Adipocyte (in vitro differentiated cells): Measurements from ENCODE around the gene PIK3AP1.

Experiments used
- DNase-seq: peaks from one replicate; pipeline ENCODE4 v3.0.0-alpha.2; 2015; ENCODE audit warnings: low read depth
- H3K27me3 ChIP-seq: replicated peaks from 2 replicates; pipeline ENCODE4 v1.7.0; 2013; ENCODE audit warnings: mild to moderate bottlenecking, low read length, moderate library complexity; ENCODE audit not compliant: control insufficient read depth, insufficient read depth
- H3K36me3 ChIP-seq: 2 replicates; pipeline ENCODE4 v1.7.0; 2013; ENCODE audit warnings: low read length, mild to moderate bottlenecking, moderate library complexity; ENCODE audit not compliant: control insufficient read depth, insufficient read depth, severe bottlenecking
- H3K4me1 ChIP-seq: 2 replicates; pipeline ENCODE4 v1.7.0; 2013; ENCODE audit warnings: mild to moderate bottlenecking, low read length, moderate library complexity; ENCODE audit not compliant: control insufficient read depth, insufficient read depth
- H3K4me3 ChIP-seq: 2 replicates; pipeline ENCODE4 v1.7.0; 2013; ENCODE audit warnings: mild to moderate bottlenecking, low read length, moderate library complexity
- H3K9ac ChIP-seq: 2 replicates; pipeline ENCODE4 v1.7.0; 2013; ENCODE audit warnings: mild to moderate bottlenecking, low read length, moderate library complexity
- H3K9me3 ChIP-seq: 2 replicates; pipeline ENCODE4 v1.7.0; 2013; ENCODE audit warnings: mild to moderate bottlenecking, low read length, moderate library complexity; ENCODE audit not compliant: control insufficient read depth

PIK3AP1 gene

GRCh38 chr10:96648297-96648696 is 72.0 kb downstream of the PIK3AP1 start:
- Histone ChIP-seq H3K4me3 (no peak overlapping the region), H3K27me3 (peaks cover 40% of the 10 kb centered on the region)
- no peak for DNase-seq

GRCh38 chr10:96647466-96647865 is 72.8 kb downstream of the PIK3AP1 start:
- no peaks in the 10 kb centered on the region for H3K9me3 ChIP-seq
- H3K36me3 ChIP-seq = no peaks in the 10 kb centered on the region
- H3K4me1 ChIP-seq = peaks cover 4% of the 10 kb centered on the region
- no peak overlapping the region for H3K4me3 ChIP-seq
- H3K9ac ChIP-seq = no peak overlapping the region
- no peak for DNase-seq
- peaks cover 40% of the 10 kb centered on the region for H3K27me3 ChIP-seq

More at GRCh38 chr10:96648297-96648696, 72.0 kb downstream of the PIK3AP1 start:
- H3K36me3 ChIP-seq = no peaks in the 10 kb centered on the region
- peaks cover 4% of the 10 kb centered on the region for H3K4me1 ChIP-seq
- H3K9ac ChIP-seq = no peak overlapping the region
- no peaks in the 10 kb centered on the region for H3K9me3 ChIP-seq

GRCh38 chr10:96646751-96647166 is 73.6 kb downstream of the PIK3AP1 start:
- Histone ChIP-seq H3K4me1 (peaks cover 4% of the 10 kb centered on the region), H3K27me3 (peaks cover 38% of the 10 kb centered on the region), H3K4me3 (no peak overlapping the region), H3K36me3 (no peaks in the 10 kb centered on the region), H3K9me3 (no peaks in the 10 kb centered on the region), H3K9ac (no peak overlapping the region)
- DNase-seq = no peak

GRCh38 chr10:96646301-96646700 is 74.0 kb downstream of the PIK3AP1 start:
- Histone ChIP-seq H3K9ac (no peak overlapping the region), H3K36me3 (no peaks in the 10 kb centered on the region), H3K9me3 (no peaks in the 10 kb centered on the region), H3K4me3 (no peak overlapping the region), H3K27me3 (peaks cover 35% of the 10 kb centered on the region), H3K4me1 (peaks cover 4% of the 10 kb centered on the region)
- no peak for DNase-seq

- peaks cover 26% of the 10 kb centered on the region for H3K27me3 ChIP-seq
- H3K4me3 ChIP-seq = no peak overlapping the region
- no peaks in the 10 kb centered on the region for H3K36me3 ChIP-seq
- H3K4me1 ChIP-seq = peaks cover 4% of the 10 kb centered on the region
- no peaks in the 10 kb centered on the region for H3K9me3 ChIP-seq
- no peak for DNase-seq
- H3K9ac ChIP-seq = no peak overlapping the region
Observed at GRCh38 chr10:96645191-96645721, 75.1 kb downstream of the PIK3AP1 start.

GRCh38 chr10:96643920-96644319 is 76.4 kb downstream of the PIK3AP1 start:
- Histone ChIP-seq H3K9ac (no peak overlapping the region), H3K9me3 (no peaks in the 10 kb centered on the region), H3K4me1 (peaks cover 4% of the 10 kb centered on the region), H3K4me3 (no peak overlapping the region), H3K27me3 (peaks cover 26% of the 10 kb centered on the region), H3K36me3 (no peaks in the 10 kb centered on the region)
- DNase-seq = no peak

- peak; percentile 43 for DNase-seq
- no peak overlapping the region for H3K9ac ChIP-seq
- peaks cover 4% of the 10 kb centered on the region for H3K4me1 ChIP-seq
- H3K4me3 ChIP-seq = no peak overlapping the region
- H3K27me3 ChIP-seq = peaks cover 25% of the 10 kb centered on the region
- no peaks in the 10 kb centered on the region for H3K36me3 ChIP-seq
- H3K9me3 ChIP-seq = peaks cover 3% of the 10 kb centered on the region
Observed at GRCh38 chr10:96642973-96643372, 77.3 kb downstream of the PIK3AP1 start.

- H3K4me3 ChIP-seq = no peak overlapping the region
- H3K9ac ChIP-seq = no peak overlapping the region
- H3K9me3 ChIP-seq = peaks cover 7% of the 10 kb centered on the region
- H3K27me3 ChIP-seq = peaks cover 22% of the 10 kb centered on the region
- peaks cover 4% of the 10 kb centered on the region for H3K4me1 ChIP-seq
- no peaks in the 10 kb centered on the region for H3K36me3 ChIP-seq
- no peak for DNase-seq
Observed at GRCh38 chr10:96642530-96642929, 77.8 kb downstream of the PIK3AP1 start.

GRCh38 chr10:96641396-96642295 is 78.7 kb downstream of the PIK3AP1 start:
- Histone ChIP-seq H3K4me3 (no peak overlapping the region), H3K4me1 (no peaks in the 10 kb centered on the region), H3K27me3 (peaks cover 15% of the 10 kb centered on the region), H3K9ac (no peak overlapping the region), H3K36me3 (no peaks in the 10 kb centered on the region), H3K9me3 (peaks cover 7% of the 10 kb centered on the region)
- no peak for DNase-seq

- Histone ChIP-seq H3K9ac (no peak overlapping the region), H3K9me3 (peaks cover 7% of the 10 kb centered on the region), H3K27me3 (peaks cover 15% of the 10 kb centered on the region), H3K36me3 (no peaks in the 10 kb centered on the region), H3K4me1 (no peaks in the 10 kb centered on the region), H3K4me3 (no peak overlapping the region)
- DNase-seq = no peak
Observed at GRCh38 chr10:96639899-96640298, 80.4 kb downstream of the PIK3AP1 start.

- DNase-seq = no peak
- Histone ChIP-seq H3K9me3 (peaks cover 7% of the 10 kb centered on the region), H3K4me1 (no peaks in the 10 kb centered on the region), H3K36me3 (no peaks in the 10 kb centered on the region), H3K4me3 (no peak overlapping the region), H3K27me3 (peaks cover 15% of the 10 kb centered on the region), H3K9ac (no peak overlapping the region)
Observed at GRCh38 chr10:96638696-96639095, 81.6 kb downstream of the PIK3AP1 start.
